RWPE1 (cell line): ENCODE measurements around the gene PDE4D.

Experiments
- CTCF ChIA-PET: fragments of 350-600 bp; sonication (Branson Sonifier 250); formaldehyde crosslinking; extraction: SDS; loops from one replicate; lab custom pipeline; 2021; lab: Yijun Ruan, JAX
- POLR2A ChIA-PET: fragments of 400-600 bp; formaldehyde crosslinking; extraction: SDS; loops from one replicate; lab custom pipeline; 2020; ENCODE audit warnings: antibody characterized with exemption; ENCODE audit not compliant: low non-redundant PET; lab: Yijun Ruan, JAX
- DNase-seq: peaks from one replicate; pipeline ENCODE4 v3.0.0; 2012; ENCODE audit warnings: low spot score
- H3K27ac ChIP-seq: fragments of 450-650 bp; 2 replicates; pipeline ENCODE4 v1.5.1; 2017
- TF ChIP-seq, protein P1 (sequence below): fragments of 450-650 bp; conservative IDR thresholded peaks from 2 replicates; pipeline ENCODE4 v1.5.1; 2017; ENCODE audit warnings: low read depth, mild to moderate bottlenecking

The PDE4D gene

DNA sequence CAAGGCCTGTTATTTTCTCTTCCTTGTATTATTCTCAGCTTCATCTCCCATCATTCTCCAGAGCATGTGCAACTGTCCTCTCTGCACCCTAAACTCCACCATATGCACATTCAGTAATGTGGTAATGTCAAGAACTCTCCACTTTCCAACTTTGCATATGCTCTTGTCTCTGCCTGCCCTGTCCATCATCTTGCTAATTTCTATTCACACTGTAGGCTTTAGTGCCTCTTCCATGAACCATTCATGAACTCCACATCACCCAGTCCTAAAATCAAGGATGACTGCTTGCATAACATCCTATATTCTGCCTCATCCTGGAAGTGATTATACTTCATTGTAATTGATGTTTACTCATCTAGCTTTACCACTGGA, 354.8 kb downstream of the PDE4D start:
- TF ChIP-seq, protein P1, sequence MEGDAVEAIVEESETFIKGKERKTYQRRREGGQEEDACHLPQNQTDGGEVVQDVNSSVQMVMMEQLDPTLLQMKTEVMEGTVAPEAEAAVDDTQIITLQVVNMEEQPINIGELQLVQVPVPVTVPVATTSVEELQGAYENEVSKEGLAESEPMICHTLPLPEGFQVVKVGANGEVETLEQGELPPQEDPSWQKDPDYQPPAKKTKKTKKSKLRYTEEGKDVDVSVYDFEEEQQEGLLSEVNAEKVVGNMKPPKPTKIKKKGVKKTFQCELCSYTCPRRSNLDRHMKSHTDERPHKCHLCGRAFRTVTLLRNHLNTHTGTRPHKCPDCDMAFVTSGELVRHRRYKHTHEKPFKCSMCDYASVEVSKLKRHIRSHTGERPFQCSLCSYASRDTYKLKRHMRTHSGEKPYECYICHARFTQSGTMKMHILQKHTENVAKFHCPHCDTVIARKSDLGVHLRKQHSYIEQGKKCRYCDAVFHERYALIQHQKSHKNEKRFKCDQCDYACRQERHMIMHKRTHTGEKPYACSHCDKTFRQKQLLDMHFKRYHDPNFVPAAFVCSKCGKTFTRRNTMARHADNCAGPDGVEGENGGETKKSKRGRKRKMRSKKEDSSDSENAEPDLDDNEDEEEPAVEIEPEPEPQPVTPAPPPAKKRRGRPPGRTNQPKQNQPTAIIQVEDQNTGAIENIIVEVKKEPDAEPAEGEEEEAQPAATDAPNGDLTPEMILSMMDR: no peak

DNA sequence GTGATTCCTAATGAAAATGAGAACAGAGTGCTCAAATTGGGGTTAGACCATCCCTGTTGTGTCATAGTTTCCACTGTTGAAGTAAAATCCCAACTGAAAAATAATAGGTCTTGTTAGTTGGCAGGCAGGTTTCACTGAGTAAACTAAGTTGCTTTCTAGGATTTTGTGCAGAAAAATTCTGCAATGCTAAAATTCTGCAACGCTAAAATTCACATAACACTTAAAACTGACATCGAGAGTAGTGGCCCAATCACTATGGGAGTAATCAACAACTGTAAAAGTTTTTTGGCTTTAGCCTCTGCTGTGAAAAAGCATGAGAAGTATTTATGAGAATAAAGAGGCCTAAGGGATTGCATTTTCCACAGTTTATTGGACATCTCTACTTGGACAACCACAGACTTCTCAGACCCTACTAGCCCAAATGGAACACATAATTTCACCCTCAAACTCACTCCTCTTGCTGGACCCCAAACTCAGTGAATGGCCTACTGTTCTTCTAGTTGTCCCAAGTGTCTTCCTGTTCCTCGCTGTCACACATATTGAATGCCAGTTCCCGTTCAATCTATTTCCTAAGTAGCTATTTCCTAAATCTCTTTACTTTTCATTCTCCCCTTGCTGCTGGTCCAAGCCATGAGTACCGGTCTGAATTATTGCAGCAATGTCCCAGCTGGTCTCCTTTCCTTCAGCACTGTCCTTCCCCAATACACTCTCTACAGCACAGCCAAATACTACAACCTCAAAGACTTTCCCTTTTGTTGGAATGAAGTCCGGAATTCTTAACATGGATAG, 355.4 kb downstream of the PDE4D start:
- DNase-seq: no peak
- TF ChIP-seq, protein P1: no peak
- ChIA-PET CTCF (interaction anchor here (0.5 to 0.8 kb wide), 2 partner anchors 350 to 973 kb away, joined by 3 to 5 read pairs; no protein-coding TSS in a partner anchor), POLR2A (interaction anchor here (0.5 kb wide), 1 partner anchor 23 kb away, joined by 3 read pairs; no protein-coding TSS in a partner anchor)
- no peak overlapping the region for H3K27ac ChIP-seq

More for the DNA sequence above, 354.8 kb downstream of the PDE4D start:
- DNase-seq: no peak
- POLR2A ChIA-PET: no interaction called here
- CTCF ChIA-PET: interaction anchor here (0.8 kb wide), 1 partner anchor 350 kb away, joined by 5 read pairs; no protein-coding TSS in a partner anchor
- no peak overlapping the region for H3K27ac ChIP-seq

DNA sequence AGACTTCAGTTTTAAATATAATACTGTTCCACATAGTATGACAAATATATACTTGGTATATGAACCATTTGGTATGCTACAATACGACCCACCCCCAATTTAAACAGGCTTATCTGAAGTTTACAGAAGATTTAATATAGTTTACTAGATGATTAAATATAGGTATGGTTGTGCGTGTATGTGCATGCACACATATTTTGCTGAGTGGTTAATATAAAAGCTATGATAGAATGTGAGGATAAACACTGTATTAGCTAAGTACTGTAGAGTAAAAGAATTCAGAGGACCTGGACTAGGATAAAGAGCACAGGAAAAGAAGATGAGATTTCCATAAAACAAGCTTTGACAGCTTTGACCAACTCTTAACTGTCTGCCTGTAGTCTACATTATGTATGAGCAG, 356.7 kb downstream of the PDE4D start:
- no peak for DNase-seq
- no peak overlapping the region for H3K27ac ChIP-seq
- TF ChIP-seq, protein P1: no peak
- ChIA-PET CTCF (no interaction called here), POLR2A (no interaction called here)

GRCh38 chr5:59535561-59535960, 358.0 kb downstream of the PDE4D start:
- H3K27ac ChIP-seq: no peak overlapping the region
- CTCF ChIA-PET: interaction anchor here (0.7 kb wide), 1 partner anchor 439 kb away, joined by 4 read pairs; no protein-coding TSS in a partner anchor
- TF ChIP-seq, protein P1: no peak
- DNase-seq: no peak
- POLR2A ChIA-PET: no interaction called here

DNA sequence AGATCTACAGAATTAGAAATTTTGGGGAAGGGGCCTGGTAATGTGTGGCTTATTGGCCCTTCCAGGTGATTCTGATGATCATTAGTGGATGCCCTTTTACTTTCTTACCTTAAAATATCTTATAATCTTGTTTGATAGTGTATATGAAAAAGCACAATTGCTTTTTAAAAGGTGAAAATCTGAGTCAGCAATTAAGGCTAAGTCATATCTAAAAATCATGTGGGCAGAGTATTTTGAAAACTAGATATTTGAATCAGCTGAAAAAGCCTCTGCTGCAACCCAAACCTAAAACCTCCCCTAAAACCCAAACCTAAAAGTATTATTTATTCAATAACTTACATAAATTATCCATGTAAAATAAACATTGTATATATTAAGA, 359.8 kb downstream of the PDE4D start:
- no peak overlapping the region for H3K27ac ChIP-seq
- ChIA-PET POLR2A (no interaction called here), CTCF (interaction anchor here (0.6 kb wide), 1 partner anchor 153 kb away, joined by 3 read pairs; no protein-coding TSS in a partner anchor)
- TF ChIP-seq, protein P1: no peak
- no peak for DNase-seq

- DNase-seq: no peak
- ChIA-PET POLR2A (no interaction called here), CTCF (interaction anchor here (0.5 to 0.6 kb wide), 2 partner anchors 152 to 267 kb away, joined by 3 read pairs; no protein-coding TSS in a partner anchor)
- TF ChIP-seq, protein P1: no peak
- H3K27ac ChIP-seq: no peak overlapping the region
These were observed 360.4 kb downstream of the PDE4D start for GRCh38 chr5:59532979-59533729.
